ENCODE measurements around the gene IL4. TPM values are rescaled to one million over a fixed set of nuclear protein-coding genes. Genes with fewer than 3 reads are reported as not detected.

IL4 gene
- polyA plus RNA-seq, 1 donor (not counting 4 experiments of a cell fraction or from before 2014, with no cell fraction given), result not detected

GRCh38 chr5:132680780-132681475, 7.1 kb downstream of the IL4 start:
- Histone ChIP-seq H3K4me2 (ENCODE audit: control insufficient read depth, extremely low read depth, insufficient read depth, low read depth, low read length) (no peak overlapping the region), H3K27ac (ENCODE audit: control insufficient read depth, insufficient read depth, low read length) (no peak overlapping the region), H3K9me1 (ENCODE audit: control insufficient read depth, extremely low read depth, insufficient read depth, low read length) (no peaks in the 10 kb centered on the region), H3K9me3 (ENCODE audit: control insufficient read depth, low read depth, low read length) (no peaks in the 10 kb centered on the region), H3K27me3 (ENCODE audit: control insufficient read depth, extremely low read depth, insufficient read depth, low read length) (no peaks in the 10 kb centered on the region), H3K36me3 (ENCODE audit: control insufficient read depth in 2 of 2, extremely low read depth in 1 of 2, insufficient read depth in 2 of 2, low read length in 2 of 2) (no peaks in the 10 kb centered on the region), H3K4me1 (ENCODE audit: control insufficient read depth, extremely low read depth, insufficient read depth, low read length) (peaks cover 10% of the 10 kb centered on the region), H3K79me2 (ENCODE audit: control insufficient read depth, insufficient read depth, low read length) (no peaks in the 10 kb centered on the region), H4K20me1 (ENCODE audit: control insufficient read depth, extremely low read depth, insufficient read depth, low read length) (no peaks in the 10 kb centered on the region), H3K4me3 (ENCODE audit: control insufficient read depth in 2 of 3, extremely low read depth in 1 of 3, insufficient read depth in 2 of 3, low read depth in 1 of 3, low read length in 3 of 3) (no peak overlapping the region), H3K9ac (ENCODE audit: control insufficient read depth, extremely low read depth, insufficient read depth, low read length) (no peak overlapping the region), H2AFZ (ENCODE audit: control insufficient read depth, low read length) (no peak overlapping the region)
- DNase-seq (ENCODE audit: low read depth, low spot score) (no peak), FAIRE-seq (no peak)
- no peak for TF ChIP-seq EZH2 (IDR thresholded peaks at IDR 0.05; ENCODE audit: low read length)
- TF ChIP-seq CTCF (optimal IDR thresholded peaks at IDR 0.05 in 1 of 3, IDR thresholded peaks at IDR 0.05 in 1 of 3, conservative IDR thresholded peaks at IDR 0.05 in 1 of 3; ENCODE audit: extremely low read depth in 1 of 3, insufficient read depth in 2 of 3, low read length in 3 of 3), result no peak
- dilution Hi-C loops (cut with MboI; ENCODE audit: extremely low pct_ligation_motif_present, low sequenced_read_pairs), result no loop called here

GRCh38 chr5:132681476-132681831, 7.7 kb downstream of the IL4 start:
- H3K9ac ChIP-seq (ENCODE audit: control insufficient read depth, extremely low read depth, insufficient read depth, low read length), result no peak overlapping the region
- H3K27ac ChIP-seq (ENCODE audit: control insufficient read depth, insufficient read depth, low read length), result no peak overlapping the region
- no peak overlapping the region for H3K4me3 ChIP-seq (ENCODE audit: control insufficient read depth in 2 of 3, extremely low read depth in 1 of 3, insufficient read depth in 2 of 3, low read depth in 1 of 3, low read length in 3 of 3)
- H3K79me2 ChIP-seq (ENCODE audit: control insufficient read depth, insufficient read depth, low read length), result no peaks in the 10 kb centered on the region
- H3K27me3 ChIP-seq (ENCODE audit: control insufficient read depth, extremely low read depth, insufficient read depth, low read length), result no peaks in the 10 kb centered on the region
- no peak overlapping the region for H3K4me2 ChIP-seq (ENCODE audit: control insufficient read depth, extremely low read depth, insufficient read depth, low read depth, low read length)
- no peaks in the 10 kb centered on the region for H4K20me1 ChIP-seq (ENCODE audit: control insufficient read depth, extremely low read depth, insufficient read depth, low read length)
- FAIRE-seq, result no peak
- dilution Hi-C loops (cut with MboI; ENCODE audit: extremely low pct_ligation_motif_present, low sequenced_read_pairs), result no loop called here
- no peaks in the 10 kb centered on the region for H3K36me3 ChIP-seq (ENCODE audit: control insufficient read depth in 2 of 2, extremely low read depth in 1 of 2, insufficient read depth in 2 of 2, low read length in 2 of 2)
- H3K9me1 ChIP-seq (ENCODE audit: control insufficient read depth, extremely low read depth, insufficient read depth, low read length), result no peaks in the 10 kb centered on the region
- DNase-seq (ENCODE audit: low read depth, low spot score), result no peak
- H2AFZ ChIP-seq (ENCODE audit: control insufficient read depth, low read length), result no peak overlapping the region
- TF ChIP-seq CTCF (optimal IDR thresholded peaks at IDR 0.05 in 1 of 3, IDR thresholded peaks at IDR 0.05 in 1 of 3, conservative IDR thresholded peaks at IDR 0.05 in 1 of 3; ENCODE audit: extremely low read depth in 1 of 3, insufficient read depth in 2 of 3, low read length in 3 of 3) (no peak), EZH2 (IDR thresholded peaks at IDR 0.05; ENCODE audit: low read length) (no peak)
- H3K9me3 ChIP-seq (ENCODE audit: control insufficient read depth, low read depth, low read length), result no peaks in the 10 kb centered on the region
- H3K4me1 ChIP-seq (ENCODE audit: control insufficient read depth, extremely low read depth, insufficient read depth, low read length), result peaks cover 10% of the 10 kb centered on the region

Data from keratinocyte (primary cell).